ENCODE measurements around the gene NTN1. TPM values are rescaled to one million over a fixed set of nuclear protein-coding genes. Genes with fewer than 3 reads are reported as not detected.

Gene NTN1
- total RNA-seq, 1 donor from 2014 or later, result 4.7 TPM

DNA sequence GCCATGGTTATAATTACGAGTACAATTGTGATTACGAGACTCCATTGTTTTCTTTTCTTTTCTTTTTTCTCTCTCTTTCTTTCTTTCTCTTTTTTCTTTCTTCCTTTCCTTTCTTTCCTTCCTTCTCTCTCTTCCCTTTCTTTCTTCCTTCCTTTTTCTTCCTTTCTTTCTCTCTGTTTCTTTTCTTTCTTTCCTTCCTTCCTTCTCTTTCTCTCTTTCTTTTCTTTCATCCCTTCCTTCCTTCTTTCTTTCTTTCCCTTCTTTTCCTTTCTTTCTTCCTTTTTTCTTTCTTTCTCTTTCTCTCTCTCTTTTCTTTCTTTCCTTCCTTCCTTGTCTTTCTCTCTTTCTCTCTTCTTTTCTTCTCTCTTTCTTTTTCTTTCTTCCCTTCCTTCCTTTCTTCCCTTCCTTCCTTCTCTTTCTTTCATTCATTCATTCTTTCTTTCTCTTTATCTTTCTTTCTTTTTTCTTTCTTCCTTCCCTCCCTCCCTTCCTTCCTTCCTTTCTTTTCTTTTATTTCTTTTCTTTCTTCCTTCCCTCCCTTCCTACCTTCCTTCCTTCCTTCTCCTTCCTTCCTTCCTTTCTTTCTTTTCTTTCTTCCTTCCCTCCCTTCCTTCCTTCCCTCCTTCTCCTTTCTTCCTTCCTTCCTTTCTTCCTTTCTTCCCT lies 14.1 kb upstream of the NTN1 start:
- no peaks in the 10 kb centered on the region for H3K9me3 ChIP-seq
- no peak for TF ChIP-seq POLR2AphosphoS5 (IDR thresholded peaks at IDR 0.05; ENCODE audit: insufficient read depth in 1 of 2, low read depth in 1 of 2)
- TF ChIP-seq, protein P1, sequence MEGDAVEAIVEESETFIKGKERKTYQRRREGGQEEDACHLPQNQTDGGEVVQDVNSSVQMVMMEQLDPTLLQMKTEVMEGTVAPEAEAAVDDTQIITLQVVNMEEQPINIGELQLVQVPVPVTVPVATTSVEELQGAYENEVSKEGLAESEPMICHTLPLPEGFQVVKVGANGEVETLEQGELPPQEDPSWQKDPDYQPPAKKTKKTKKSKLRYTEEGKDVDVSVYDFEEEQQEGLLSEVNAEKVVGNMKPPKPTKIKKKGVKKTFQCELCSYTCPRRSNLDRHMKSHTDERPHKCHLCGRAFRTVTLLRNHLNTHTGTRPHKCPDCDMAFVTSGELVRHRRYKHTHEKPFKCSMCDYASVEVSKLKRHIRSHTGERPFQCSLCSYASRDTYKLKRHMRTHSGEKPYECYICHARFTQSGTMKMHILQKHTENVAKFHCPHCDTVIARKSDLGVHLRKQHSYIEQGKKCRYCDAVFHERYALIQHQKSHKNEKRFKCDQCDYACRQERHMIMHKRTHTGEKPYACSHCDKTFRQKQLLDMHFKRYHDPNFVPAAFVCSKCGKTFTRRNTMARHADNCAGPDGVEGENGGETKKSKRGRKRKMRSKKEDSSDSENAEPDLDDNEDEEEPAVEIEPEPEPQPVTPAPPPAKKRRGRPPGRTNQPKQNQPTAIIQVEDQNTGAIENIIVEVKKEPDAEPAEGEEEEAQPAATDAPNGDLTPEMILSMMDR (IDR thresholded peaks at IDR 0.05), result no peak
- peaks cover 18% of the 10 kb centered on the region for H3K4me1 ChIP-seq
- no peaks in the 10 kb centered on the region for H3K27me3 ChIP-seq
- intact Hi-C loops (cut with DNase I), result no loop called here
- no peaks in the 10 kb centered on the region for H3K36me3 ChIP-seq
- no peak for DNase-seq (ENCODE audit: extremely low spot score in 2 of 2)
- no peak overlapping the region for H3K4me3 ChIP-seq
- no peak overlapping the region for H3K27ac ChIP-seq

DNA sequence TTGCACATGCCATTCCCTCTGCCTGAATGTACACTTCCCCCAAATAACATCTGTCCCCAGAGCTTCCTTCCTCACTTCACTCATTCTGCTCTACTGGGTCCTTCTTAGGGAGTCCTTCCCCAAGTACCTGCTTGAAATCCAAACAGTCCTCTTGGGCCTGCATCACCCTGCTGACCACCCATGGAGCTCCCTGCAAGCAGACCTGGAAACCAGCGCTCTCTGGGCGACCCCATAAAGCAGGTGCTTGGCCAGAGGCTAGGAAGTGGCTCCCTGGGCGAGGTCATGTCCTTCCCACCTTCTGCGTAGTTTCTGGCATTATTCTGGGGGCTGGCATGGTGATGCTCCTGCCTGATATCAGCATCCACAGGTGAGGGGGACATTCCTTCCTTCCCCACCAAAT lies 12.2 kb upstream of the NTN1 start:
- H3K36me3 ChIP-seq, result no peaks in the 10 kb centered on the region
- no peak overlapping the region for H3K27ac ChIP-seq
- intact Hi-C loops (cut with DNase I), result no loop called here
- DNase-seq (ENCODE audit: extremely low spot score in 2 of 2), result no peak
- no peaks in the 10 kb centered on the region for H3K27me3 ChIP-seq
- H3K4me3 ChIP-seq, result no peak overlapping the region
- peaks cover 5% of the 10 kb centered on the region for H3K4me1 ChIP-seq
- no peaks in the 10 kb centered on the region for H3K9me3 ChIP-seq
- no peak for TF ChIP-seq POLR2A (IDR thresholded peaks at IDR 0.05)
- TF ChIP-seq, protein P1 (IDR thresholded peaks at IDR 0.05), result no peak
- no peak for TF ChIP-seq POLR2AphosphoS5 (IDR thresholded peaks at IDR 0.05; ENCODE audit: insufficient read depth in 1 of 2, low read depth in 1 of 2)

DNA sequence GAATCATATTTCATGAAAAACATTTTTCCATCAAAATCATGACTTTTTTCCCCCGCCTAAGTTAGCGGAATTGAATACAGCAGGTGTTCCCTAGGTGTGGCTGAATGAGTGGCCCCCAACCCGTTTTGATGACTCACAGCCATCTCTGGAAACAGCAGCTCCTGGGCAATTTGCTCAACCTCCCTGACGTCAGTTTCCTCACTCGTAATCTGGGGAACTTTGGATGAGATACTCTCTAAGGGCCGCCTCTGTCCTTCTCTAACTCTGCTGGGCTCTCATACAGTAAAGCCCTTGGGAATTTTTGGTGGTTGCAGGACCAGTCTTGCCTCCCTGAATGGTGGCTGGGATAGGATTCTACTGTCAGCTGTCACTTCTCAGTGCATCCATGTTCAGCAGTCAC lies 11.6 kb upstream of the NTN1 start:
- H3K4me3 ChIP-seq, result no peak overlapping the region
- DNase-seq (ENCODE audit: extremely low spot score in 2 of 2), result no peak
- H3K36me3 ChIP-seq, result no peaks in the 10 kb centered on the region
- no peaks in the 10 kb centered on the region for H3K9me3 ChIP-seq
- intact Hi-C loops (cut with DNase I), result no loop called here
- no peaks in the 10 kb centered on the region for H3K4me1 ChIP-seq
- H3K27ac ChIP-seq, result no peak overlapping the region
- TF ChIP-seq, protein P1 (IDR thresholded peaks at IDR 0.05), result no peak
- TF ChIP-seq POLR2AphosphoS5 (IDR thresholded peaks at IDR 0.05; ENCODE audit: insufficient read depth in 1 of 2, low read depth in 1 of 2) (no peak), POLR2A (IDR thresholded peaks at IDR 0.05) (no peak)
- H3K27me3 ChIP-seq, result no peaks in the 10 kb centered on the region

DNA sequence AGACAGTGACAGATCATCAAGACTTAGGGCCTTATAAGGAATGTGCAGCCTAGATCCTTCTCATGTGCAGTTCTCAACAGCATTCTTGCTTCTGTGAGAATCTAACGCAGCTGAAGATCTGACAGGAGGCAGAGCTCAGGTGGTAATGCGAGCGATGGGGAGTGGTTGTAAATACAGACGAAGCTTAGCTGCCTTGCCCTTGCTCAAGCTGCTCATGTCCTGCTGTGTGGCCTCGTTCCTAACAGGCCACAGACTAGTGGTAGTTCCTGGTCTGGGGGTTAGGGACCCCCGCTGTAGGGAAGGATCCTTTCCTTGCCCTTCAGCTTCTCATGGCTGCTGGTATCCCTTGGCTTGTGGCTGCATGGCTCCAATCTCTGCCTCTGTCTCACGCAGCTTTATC lies 10.3 kb upstream of the NTN1 start:
- intact Hi-C loops (cut with DNase I), result no loop called here
- H3K4me1 ChIP-seq, result no peaks in the 10 kb centered on the region
- H3K27ac ChIP-seq, result no peak overlapping the region
- H3K9me3 ChIP-seq, result no peaks in the 10 kb centered on the region
- H3K4me3 ChIP-seq, result no peak overlapping the region
- no peaks in the 10 kb centered on the region for H3K36me3 ChIP-seq
- DNase-seq (ENCODE audit: extremely low spot score in 2 of 2), result no peak
- no peaks in the 10 kb centered on the region for H3K27me3 ChIP-seq
- no peak for TF ChIP-seq POLR2A (IDR thresholded peaks at IDR 0.05)
- TF ChIP-seq, protein P1 (IDR thresholded peaks at IDR 0.05), result no peak
- no peak for TF ChIP-seq POLR2AphosphoS5 (IDR thresholded peaks at IDR 0.05; ENCODE audit: insufficient read depth in 1 of 2, low read depth in 1 of 2)

DNA sequence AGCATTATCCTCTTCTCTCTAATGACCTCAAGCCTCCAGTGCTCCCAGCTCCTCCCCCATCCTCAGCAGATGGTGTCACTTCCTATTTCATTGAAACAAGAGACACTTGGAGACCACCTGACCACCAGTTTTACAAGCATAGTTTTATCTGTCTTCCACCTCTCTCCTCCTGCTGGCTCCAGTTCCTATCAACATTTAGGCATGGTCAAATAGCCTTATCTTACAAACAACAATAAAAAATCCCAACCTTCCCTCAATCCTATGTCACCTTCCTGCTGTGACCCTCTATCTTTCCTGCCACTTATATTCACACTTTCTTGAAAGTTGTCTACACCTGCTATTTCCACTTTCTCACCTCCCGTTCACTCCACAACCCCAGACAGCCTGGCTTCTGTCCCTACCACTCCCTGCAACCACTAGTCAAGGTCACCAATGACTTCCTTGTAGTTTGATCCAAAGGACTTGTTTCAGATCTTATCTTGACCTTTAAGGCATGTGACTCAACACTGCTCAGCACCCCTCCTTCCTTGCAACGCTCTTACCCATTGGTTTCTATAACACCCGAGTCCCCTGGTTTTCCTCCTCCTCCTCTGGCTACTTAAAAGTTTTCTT lies 4.3 kb upstream of the NTN1 start:
- no peak overlapping the region for H3K27ac ChIP-seq
- no peak for DNase-seq (ENCODE audit: extremely low spot score in 2 of 2)
- H3K27me3 ChIP-seq, result no peaks in the 10 kb centered on the region
- no peaks in the 10 kb centered on the region for H3K36me3 ChIP-seq
- H3K4me3 ChIP-seq, result no peak overlapping the region
- no peaks in the 10 kb centered on the region for H3K9me3 ChIP-seq
- intact Hi-C loops (cut with DNase I), result no loop called here
- TF ChIP-seq POLR2AphosphoS5 (IDR thresholded peaks at IDR 0.05; ENCODE audit: insufficient read depth in 1 of 2, low read depth in 1 of 2) (no peak), POLR2A (IDR thresholded peaks at IDR 0.05) (no peak)
- TF ChIP-seq, protein P1 (IDR thresholded peaks at IDR 0.05), result no peak
- peaks cover 11% of the 10 kb centered on the region for H3K4me1 ChIP-seq
